GM21619 (cell line): ENCODE data around the gene ID4.

ENCODE experiments used
- ATAC-seq: cut with Tn5 transposase; IDR thresholded peaks from one replicate; pipeline ENCODE4 v1.9.1; 2021; ENCODE audit not compliant: unreplicated experiment

The ID4 gene

GRCh38 chr6:19836799-19837510 lies at the start of gene ID4:
Gene ID4, plus strand, starts transcription at chr6:19837370. Its CDS starts 385 bp downstream, at chr6:19837755.
- ATAC-seq: no peak

GRCh38 chr6:19788686-19789085 lies 48.5 kb upstream of the ID4 start:
- no peak for ATAC-seq

- no peak for ATAC-seq
Measured at GRCh38 chr6:19789100-19789803, 47.9 kb upstream of the ID4 start.

GRCh38 chr6:19791267-19791666 lies 45.9 kb upstream of the ID4 start:
- ATAC-seq: no peak

- ATAC-seq: no peak
Measured at GRCh38 chr6:19795211-19795610, 42.0 kb upstream of the ID4 start.

- ATAC-seq: no peak
Measured at GRCh38 chr6:19796452-19796851, 40.7 kb upstream of the ID4 start.

GRCh38 chr6:19798362-19798761 lies 38.8 kb upstream of the ID4 start:
- no peak for ATAC-seq

- no peak for ATAC-seq
Measured at GRCh38 chr6:19802656-19803055, 34.5 kb upstream of the ID4 start.

GRCh38 chr6:19803331-19804204 lies 33.6 kb upstream of the ID4 start:
- ATAC-seq: no peak

GRCh38 chr6:19804205-19805128 lies 32.7 kb upstream of the ID4 start:
- peak; percentile 96 for ATAC-seq

GRCh38 chr6:19805129-19805481 lies 32.1 kb upstream of the ID4 start:
- no peak for ATAC-seq

- ATAC-seq: no peak
Measured at GRCh38 chr6:19806971-19807396, 30.2 kb upstream of the ID4 start.

- no peak for ATAC-seq
Measured at GRCh38 chr6:19811397-19812079, 25.6 kb upstream of the ID4 start.

GRCh38 chr6:19812512-19813119 lies 24.6 kb upstream of the ID4 start:
- no peak for ATAC-seq

GRCh38 chr6:19818805-19819204 lies 18.4 kb upstream of the ID4 start:
- ATAC-seq: no peak

GRCh38 chr6:19824058-19824807 lies 12.9 kb upstream of the ID4 start:
- no peak for ATAC-seq

- ATAC-seq: no peak
Measured at GRCh38 chr6:19827247-19827646, 9.9 kb upstream of the ID4 start.

- ATAC-seq: no peak
Measured at GRCh38 chr6:19827903-19828302, 9.3 kb upstream of the ID4 start.

- no peak for ATAC-seq
Measured at GRCh38 chr6:19830171-19830570, 7.0 kb upstream of the ID4 start.
